Liver (tissue), 9 donors: ENCODE measurements around the gene TMPRSS3. TPM values are rescaled to one million over a fixed set of nuclear protein-coding genes. Genes with fewer than 3 reads are reported as not detected.

Experiments
- DNase-seq: peaks from one replicate; pipeline ENCODE4 v3.0.0-alpha.2; 2017; ENCODE audit warnings: low spot score
- H3K27ac ChIP-seq, 2 donors: one replicate each; pipeline ENCODE4 v1.7.0; 2013; ENCODE audit warnings: inconsistent platforms in 2 of 2, low read length in 2 of 2, control low read depth in 1 of 2, low read depth in 1 of 2, mild to moderate bottlenecking in 1 of 2
- H3K27me3 ChIP-seq, 4 donors: one replicate each; pipeline versions ENCODE4 v1.6.1 to v1.7.0; 2013; ENCODE audit warnings: low read length in 3 of 4, inconsistent platforms in 1 of 4, mild to moderate bottlenecking in 1 of 4, moderate library complexity in 1 of 4; ENCODE audit not compliant: control insufficient read depth in 4 of 4, insufficient read depth in 4 of 4
- H3K36me3 ChIP-seq, 4 donors: one replicate each; pipeline versions ENCODE4 v1.6.1 to v1.7.0; 2013; ENCODE audit warnings: low read length in 3 of 4, mild to moderate bottlenecking in 3 of 4, low read depth in 1 of 4, moderate library complexity in 1 of 4; ENCODE audit not compliant: control insufficient read depth in 4 of 4, insufficient read depth in 3 of 4
- H3K4me1 ChIP-seq, 4 donors: one replicate each; pipeline versions ENCODE4 v1.6.1 to v1.7.0; 2013; ENCODE audit warnings: low read length in 3 of 4, mild to moderate bottlenecking in 3 of 4, moderate library complexity in 1 of 4; ENCODE audit not compliant: control insufficient read depth in 4 of 4, insufficient read depth in 4 of 4
- H3K4me3 ChIP-seq, 3 donors: one replicate each; pipeline versions ENCODE4 v1.6.1 to v1.7.0; 2013; ENCODE audit warnings: low read length in 3 of 3, control low read depth in 1 of 3, low read depth in 1 of 3, mild to moderate bottlenecking in 1 of 3
- H3K9ac ChIP-seq, 2 donors: one replicate each; pipeline ENCODE4 v1.7.0; 2013; ENCODE audit warnings: low read length in 2 of 2, mild to moderate bottlenecking in 2 of 2, moderate library complexity in 2 of 2, control low read depth in 1 of 2, low read depth in 1 of 2
- H3K9me3 ChIP-seq, 4 donors: one replicate each; pipeline versions ENCODE4 v1.6.1 to v1.7.0; 2013; ENCODE audit warnings: low read length in 3 of 4; ENCODE audit not compliant: control insufficient read depth in 4 of 4
- EGR1 ChIP-seq, 2 donors: IDR thresholded peaks; 2 replicates each; pipeline ENCODE4 v1.6.1; 2016 to 2018; ENCODE audit warnings: antibody characterized with exemption in 2 of 2, low read depth in 2 of 2
- FOXA1 ChIP-seq: IDR thresholded peaks from 2 replicates; pipeline ENCODE4 v1.6.1; 2016; ENCODE audit warnings: antibody characterized with exemption
- FOXA2 ChIP-seq: IDR thresholded peaks from 2 replicates; pipeline ENCODE4 v1.6.1; 2016; ENCODE audit warnings: antibody characterized with exemption
- GABPA ChIP-seq, 2 donors: IDR thresholded peaks in 1 of 2; conservative IDR thresholded peaks in 1 of 2; 2 replicates each; pipeline ENCODE4 v1.6.1; 2016; ENCODE audit warnings: antibody characterized with exemption in 2 of 2, mild to moderate bottlenecking in 1 of 2, moderate library complexity in 1 of 2
- HNF4A ChIP-seq, 2 donors: conservative IDR thresholded peaks; 2 replicates each; pipeline ENCODE4 v1.6.1; 2016; ENCODE audit warnings: antibody characterized with exemption in 2 of 2, mild to moderate bottlenecking in 2 of 2
- HNF4G ChIP-seq: IDR thresholded peaks from 2 replicates; pipeline ENCODE4 v1.6.1; 2016; ENCODE audit warnings: antibody characterized with exemption
- JUND ChIP-seq, 2 donors: IDR thresholded peaks; 2 replicates each; pipeline ENCODE4 v1.6.1; 2016; ENCODE audit warnings: antibody characterized with exemption in 2 of 2
- NR2F2 ChIP-seq: IDR thresholded peaks from 2 replicates; pipeline ENCODE4 v1.6.1; 2016; ENCODE audit warnings: antibody characterized with exemption
- RAD21 ChIP-seq, 2 donors: IDR thresholded peaks; 2 replicates each; pipeline ENCODE4 v1.6.1; 2016; ENCODE audit warnings: antibody characterized with exemption in 2 of 2, mild to moderate bottlenecking in 2 of 2
- REST ChIP-seq: IDR thresholded peaks from 2 replicates; pipeline ENCODE4 v1.6.1; 2016; ENCODE audit warnings: antibody characterized with exemption, mild to moderate bottlenecking
- RXRA ChIP-seq, 2 donors: IDR thresholded peaks; 2 replicates each; pipeline ENCODE4 v1.6.1; 2017 to 2018; ENCODE audit warnings: antibody characterized with exemption in 2 of 2, mild to moderate bottlenecking in 1 of 2
- SP1 ChIP-seq: IDR thresholded peaks from 2 replicates; pipeline ENCODE4 v1.6.1; 2018; ENCODE audit warnings: antibody characterized with exemption, mild to moderate bottlenecking
- TAF1 ChIP-seq: conservative IDR thresholded peaks from 2 replicates; pipeline ENCODE4 v1.6.1; 2016; ENCODE audit warnings: antibody characterized with exemption, mild to moderate bottlenecking
- YY1 ChIP-seq: IDR thresholded peaks from 2 replicates; pipeline ENCODE4 v1.6.1; 2016; ENCODE audit warnings: antibody characterized with exemption, mild to moderate bottlenecking
- WGBS: extraction: QIAGEN DNeasy Blood & Tissue Kit; methylation state at CpG from one replicate; pipeline ENCODE4 v1.1.7; 2013; 5-methylcytosine and 5-hydroxymethylcytosine counted together
- polyA plus RNA-seq, 2 donors: library from polyadenylated mRNA; stranded (reverse) in 1 of 2; unstranded in 1 of 2; fragments of 200-250 nt in 1 of 2; fragments of >200 nt in 1 of 2; fragmentation: Nextera tagmentation in 1 of 2; extraction: Ambion mirVana in 1 of 2; gene quantifications; one replicate each; pipeline versions ENCODE4 v1.2.1 to v1.2.3, GENCODE V29; 2013 to 2015
- total RNA-seq, 2 donors: library from RNA; depleted of rRNA; stranded (reverse); fragments of >200 nt; gene quantifications; one replicate each; pipeline ENCODE4 v1.2.3, GENCODE V29; 2014
- TF ChIP-seq, protein P1 (sequence below): IDR thresholded peaks from 2 replicates; pipeline ENCODE4 v1.6.1; 2016; ENCODE audit warnings: antibody characterized with exemption
- TF ChIP-seq, protein P2 (sequence below): IDR thresholded peaks from 2 replicates; pipeline ENCODE4 v1.6.1; 2016; ENCODE audit warnings: antibody characterized with exemption
- TF ChIP-seq, protein P3 (sequence below): IDR thresholded peaks from 2 replicates; pipeline ENCODE4 v1.6.1; 2016; ENCODE audit warnings: antibody characterized with exemption
- TF ChIP-seq, protein P4 (sequence below): fragments of 150-350 bp; IDR thresholded peaks from 2 replicates; pipeline ENCODE4 v1.5.1; 2017; ENCODE audit warnings: improper control_type of control experiment, low read depth, low read length; ENCODE audit not compliant: missing input control
- donor health status: healthy.
- donor health status: healthy.
- donor health status: healthy.
- donor health status: healthy.
- donor health status: healthy.

The TMPRSS3 gene
- total and polyA plus RNA-seq, 4 donors = 0.25 to 0.50 TPM; not detected in 2

DNA sequence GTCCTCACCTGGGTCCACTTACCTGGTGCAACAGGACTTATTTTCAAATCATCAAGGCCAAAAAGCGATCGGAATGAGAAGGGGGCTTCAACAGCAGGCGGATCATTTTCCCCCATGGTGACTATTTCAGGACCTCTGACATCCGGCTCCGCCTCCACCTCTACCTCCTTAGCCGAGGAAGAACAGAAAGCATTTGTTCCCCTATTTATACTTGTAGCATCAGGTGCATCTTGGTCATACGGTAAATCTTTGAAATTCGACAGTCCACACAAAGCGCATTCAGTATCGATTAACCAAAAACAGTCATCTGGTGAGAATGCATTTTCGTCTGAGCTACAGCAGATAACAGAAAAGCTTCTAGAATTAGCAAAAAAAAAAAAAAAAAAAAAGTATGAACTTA lies 550 bp downstream of the TMPRSS3 start:
- peaks cover 0 to 4% (median 0%) of the 10 kb centered on the region in 4 donors for H3K27me3 ChIP-seq
- H3K9me3 ChIP-seq = no peaks in the 10 kb centered on the region
- DNase-seq = no peak
- no peak overlapping the region for H3K9ac ChIP-seq
- 91% methylated on average over 11 of the region's 11 CpGs for WGBS
- no peak overlapping the region for H3K4me3 ChIP-seq
- no peaks in the 10 kb centered on the region for H3K36me3 ChIP-seq
- H3K4me1 ChIP-seq = no peaks in the 10 kb centered on the region
- TF ChIP-seq FOXA1 (no peak), YY1 (no peak), FOXA2 (no peak), RAD21 (IDR thresholded peaks at IDR 0.05) (no peak), REST (no peak), TAF1 (no peak), GABPA (IDR thresholded peaks at IDR 0.05 in 1 of 2, conservative IDR thresholded peaks at IDR 0.05 in 1 of 2) (no peak), JUND (IDR thresholded peaks at IDR 0.05) (no peak), HNF4A (conservative IDR thresholded peaks at IDR 0.05) (no peak), SP1 (no peak), NR2F2 (no peak)
- TF ChIP-seq, protein P1, sequence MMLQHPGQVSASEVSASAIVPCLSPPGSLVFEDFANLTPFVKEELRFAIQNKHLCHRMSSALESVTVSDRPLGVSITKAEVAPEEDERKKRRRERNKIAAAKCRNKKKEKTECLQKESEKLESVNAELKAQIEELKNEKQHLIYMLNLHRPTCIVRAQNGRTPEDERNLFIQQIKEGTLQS = no peak
- TF ChIP-seq, protein P2, sequence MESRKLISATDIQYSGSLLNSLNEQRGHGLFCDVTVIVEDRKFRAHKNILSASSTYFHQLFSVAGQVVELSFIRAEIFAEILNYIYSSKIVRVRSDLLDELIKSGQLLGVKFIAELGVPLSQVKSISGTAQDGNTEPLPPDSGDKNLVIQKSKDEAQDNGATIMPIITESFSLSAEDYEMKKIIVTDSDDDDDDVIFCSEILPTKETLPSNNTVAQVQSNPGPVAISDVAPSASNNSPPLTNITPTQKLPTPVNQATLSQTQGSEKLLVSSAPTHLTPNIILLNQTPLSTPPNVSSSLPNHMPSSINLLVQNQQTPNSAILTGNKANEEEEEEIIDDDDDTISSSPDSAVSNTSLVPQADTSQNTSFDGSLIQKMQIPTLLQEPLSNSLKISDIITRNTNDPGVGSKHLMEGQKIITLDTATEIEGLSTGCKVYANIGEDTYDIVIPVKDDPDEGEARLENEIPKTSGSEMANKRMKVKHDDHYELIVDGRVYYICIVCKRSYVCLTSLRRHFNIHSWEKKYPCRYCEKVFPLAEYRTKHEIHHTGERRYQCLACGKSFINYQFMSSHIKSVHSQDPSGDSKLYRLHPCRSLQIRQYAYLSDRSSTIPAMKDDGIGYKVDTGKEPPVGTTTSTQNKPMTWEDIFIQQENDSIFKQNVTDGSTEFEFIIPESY = no peak
- TF ChIP-seq, protein P3, sequence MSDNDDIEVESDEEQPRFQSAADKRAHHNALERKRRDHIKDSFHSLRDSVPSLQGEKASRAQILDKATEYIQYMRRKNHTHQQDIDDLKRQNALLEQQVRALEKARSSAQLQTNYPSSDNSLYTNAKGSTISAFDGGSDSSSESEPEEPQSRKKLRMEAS = no peak
- TF ChIP-seq, protein P4, sequence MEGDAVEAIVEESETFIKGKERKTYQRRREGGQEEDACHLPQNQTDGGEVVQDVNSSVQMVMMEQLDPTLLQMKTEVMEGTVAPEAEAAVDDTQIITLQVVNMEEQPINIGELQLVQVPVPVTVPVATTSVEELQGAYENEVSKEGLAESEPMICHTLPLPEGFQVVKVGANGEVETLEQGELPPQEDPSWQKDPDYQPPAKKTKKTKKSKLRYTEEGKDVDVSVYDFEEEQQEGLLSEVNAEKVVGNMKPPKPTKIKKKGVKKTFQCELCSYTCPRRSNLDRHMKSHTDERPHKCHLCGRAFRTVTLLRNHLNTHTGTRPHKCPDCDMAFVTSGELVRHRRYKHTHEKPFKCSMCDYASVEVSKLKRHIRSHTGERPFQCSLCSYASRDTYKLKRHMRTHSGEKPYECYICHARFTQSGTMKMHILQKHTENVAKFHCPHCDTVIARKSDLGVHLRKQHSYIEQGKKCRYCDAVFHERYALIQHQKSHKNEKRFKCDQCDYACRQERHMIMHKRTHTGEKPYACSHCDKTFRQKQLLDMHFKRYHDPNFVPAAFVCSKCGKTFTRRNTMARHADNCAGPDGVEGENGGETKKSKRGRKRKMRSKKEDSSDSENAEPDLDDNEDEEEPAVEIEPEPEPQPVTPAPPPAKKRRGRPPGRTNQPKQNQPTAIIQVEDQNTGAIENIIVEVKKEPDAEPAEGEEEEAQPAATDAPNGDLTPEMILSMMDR = no peak
- no peak overlapping the region for H3K27ac ChIP-seq

- H3K27ac ChIP-seq = no peak overlapping the region
- no peak overlapping the region for H3K9ac ChIP-seq
- no peaks in the 10 kb centered on the region for H3K9me3 ChIP-seq
- DNase-seq = no peak
- no peaks in the 10 kb centered on the region for H3K36me3 ChIP-seq
- peaks cover 0 to 4% (median 0%) of the 10 kb centered on the region in 4 donors for H3K27me3 ChIP-seq
- H3K4me3 ChIP-seq = no peak overlapping the region
- WGBS = 76% methylated on average over 8 of the region's 8 CpGs
- H3K4me1 ChIP-seq = no peaks in the 10 kb centered on the region
- TF ChIP-seq RXRA (IDR thresholded peaks at IDR 0.05) (no peak), REST (no peak), YY1 (no peak), GABPA (IDR thresholded peaks at IDR 0.05 in 1 of 2, conservative IDR thresholded peaks at IDR 0.05 in 1 of 2) (no peak), HNF4G (no peak), EGR1 (IDR thresholded peaks at IDR 0.05; ENCODE audit: low read depth in 2 of 2) (no peak), SP1 (no peak), JUND (IDR thresholded peaks at IDR 0.05) (no peak)
- TF ChIP-seq, protein P3 = no peak
- TF ChIP-seq, protein P1 = no peak
Measured at GRCh38 chr21:42393443-42393950, 2.4 kb downstream of the TMPRSS3 start.
